Breast epithelium (tissue), 4 donors: ENCODE results near the gene RPS21. TPM values are rescaled to one million over a fixed set of nuclear protein-coding genes. Genes with fewer than 3 reads are reported as not detected.

Experiments used
- DNase-seq, 2 donors: peaks; one replicate each; pipeline ENCODE4 v3.0.0-alpha.2; 2019; ENCODE audit warnings: low spot score in 2 of 2
- H3K27ac ChIP-seq, 2 donors: fragments of 200-600 bp; sonication (generic) in 1 of 2; one replicate each; pipeline ENCODE4 v1.5.1; 2016 to 2019; ENCODE audit warnings: mild to moderate bottlenecking in 1 of 2
- H3K27me3 ChIP-seq, 2 donors: fragments of 200-600 bp; sonication (generic) in 1 of 2; one replicate each; pipeline versions ENCODE4 v1.5.1 to v1.6.0; 2017 to 2019; ENCODE audit warnings: control low read depth in 1 of 2, mild to moderate bottlenecking in 1 of 2
- H3K36me3 ChIP-seq: fragments of 200-600 bp; one replicate; pipeline ENCODE4 v1.5.1; 2019
- H3K4me1 ChIP-seq, 2 donors: fragments of 200-600 bp; sonication (generic); one replicate each; pipeline ENCODE4 v1.5.1; 2016 to 2019; ENCODE audit warnings: control low read depth in 1 of 2
- H3K4me3 ChIP-seq, 3 donors: fragments of 200-600 bp; sonication (generic); 1 replicate in 2 of 3; 2 replicates in 1 of 3; pipeline ENCODE4 v1.5.1; 2016 to 2019; ENCODE audit warnings: mild to moderate bottlenecking in 3 of 3, moderate library complexity in 2 of 3
- H3K9me3 ChIP-seq, 2 donors: fragments of 200-600 bp; sonication (generic) in 1 of 2; one replicate each; pipeline ENCODE4 v1.5.1; 2016 to 2019; ENCODE audit warnings: control low read depth in 1 of 2
- CTCF ChIP-seq, 3 donors: fragments of 450-650 bp; IDR thresholded peaks; one replicate each; pipeline ENCODE4 v1.5.1; 2016 to 2017; ENCODE audit warnings: antibody characterized with exemption in 3 of 3, mild to moderate bottlenecking in 3 of 3, moderate library complexity in 3 of 3
- POLR2A ChIP-seq: fragments of 450-650 bp; IDR thresholded peaks from one replicate; pipeline ENCODE4 v1.6.1; 2016; ENCODE audit warnings: antibody characterized with exemption, mild to moderate bottlenecking, moderate library complexity
- POLR2AphosphoS5 ChIP-seq, 3 donors: sonication (generic); formaldehyde crosslinking; IDR thresholded peaks; one replicate each; pipeline ENCODE4 v1.6.1; 2017; ENCODE audit warnings: antibody characterized with exemption in 3 of 3
- intact Hi-C: fragments of 100-400 bp; cut with DNase I; formaldehyde crosslinking; loops from one replicate; pipeline ENCODE4 v1.15.1; 2023; ENCODE audit warnings: low total_unique reads
- total RNA-seq, 3 donors: library from RNA; depleted of rRNA; stranded (reverse); fragments of >200 nt; gene quantifications; one replicate each; pipeline ENCODE4 v1.1.0, GENCODE V29; 2016

Gene RPS21
- total RNA-seq, 3 donors from 2014 or later: 1,723 to 3,116 (median 2,974) TPM

GRCh38 chr20:62357187-62357667 is 29.7 kb upstream of the RPS21 start:
- Histone ChIP-seq H3K9me3 (no peaks in the 10 kb centered on the region), H3K36me3 (no peaks in the 10 kb centered on the region), H3K4me3 (peak overlapping the region in 1 of 3 donors; percentile 51), H3K27ac (peak overlapping the region; percentile 79 to 92), H3K4me1 (peaks cover 47 to 53% of the 10 kb centered on the region in 2 donors), H3K27me3 (no peaks in the 10 kb centered on the region)
- TF ChIP-seq CTCF (IDR thresholded peaks at IDR 0.05) (no peak), POLR2AphosphoS5 (IDR thresholded peaks at IDR 0.05) (no peak), POLR2A (no peak)
- intact Hi-C loops: no loop called here
- no peak for DNase-seq

- Histone ChIP-seq H3K4me3 (peak overlapping the region in 1 of 3 donors; percentile 51), H3K27me3 (no peaks in the 10 kb centered on the region), H3K27ac (peak overlapping the region; percentile 79 to 92), H3K9me3 (no peaks in the 10 kb centered on the region), H3K4me1 (peaks cover 47 to 57% of the 10 kb centered on the region in 2 donors), H3K36me3 (no peaks in the 10 kb centered on the region)
- DNase-seq: no peak
- no peak for TF ChIP-seq POLR2A
- TF ChIP-seq POLR2AphosphoS5 (IDR thresholded peaks at IDR 0.05): no peak
- no peak for TF ChIP-seq CTCF (IDR thresholded peaks at IDR 0.05)
- intact Hi-C loops: no loop called here
Observed at GRCh38 chr20:62357681-62358080, 29.2 kb upstream of the RPS21 start.

- intact Hi-C loops: no loop called here
- Histone ChIP-seq H3K4me3 (peak overlapping the region in 1 of 3 donors; percentile 46), H3K9me3 (no peaks in the 10 kb centered on the region), H3K36me3 (no peaks in the 10 kb centered on the region), H3K4me1 (peaks cover 44 to 62% of the 10 kb centered on the region in 2 donors), H3K27ac (peak overlapping the region; percentile 79 to 92), H3K27me3 (no peaks in the 10 kb centered on the region)
- no peak for DNase-seq
- TF ChIP-seq CTCF (IDR thresholded peaks at IDR 0.05) (no peak), POLR2AphosphoS5 (IDR thresholded peaks at IDR 0.05) (no peak), POLR2A (no peak)
Observed at GRCh38 chr20:62358171-62359042, 28.5 kb upstream of the RPS21 start.

GRCh38 chr20:62359043-62359490 is 27.8 kb upstream of the RPS21 start:
- no peak for DNase-seq
- TF ChIP-seq POLR2AphosphoS5 (IDR thresholded peaks at IDR 0.05) (no peak), POLR2A (no peak), CTCF (IDR thresholded peaks at IDR 0.05) (no peak)
- intact Hi-C loops: no loop called here
- H3K4me1 ChIP-seq: peaks cover 39 to 62% of the 10 kb centered on the region in 2 donors
- H3K27me3 ChIP-seq: no peaks in the 10 kb centered on the region
- H3K27ac ChIP-seq: peak overlapping the region; percentile 79 to 92
- no peaks in the 10 kb centered on the region for H3K9me3 ChIP-seq
- H3K36me3 ChIP-seq: no peaks in the 10 kb centered on the region
- peak overlapping the region in 1 of 3 donors; percentile 46 for H3K4me3 ChIP-seq
